ENCODE data around the gene SLC41A1. TPM values are rescaled to one million over a fixed set of nuclear protein-coding genes. Genes with fewer than 3 reads are reported as not detected.
"Not testable (repeated sequence)": the region's sequence is repeated elsewhere in the genome, so short reads cannot be mapped to it uniquely, and the experiment has no call there.

Gene SLC41A1
- 10 to 100 TPM in 1 of 3 donors, 1 to 10 TPM in 2; 5.2 to 14.9 (median 6.4) TPM for polyA plus RNA-seq

DNA sequence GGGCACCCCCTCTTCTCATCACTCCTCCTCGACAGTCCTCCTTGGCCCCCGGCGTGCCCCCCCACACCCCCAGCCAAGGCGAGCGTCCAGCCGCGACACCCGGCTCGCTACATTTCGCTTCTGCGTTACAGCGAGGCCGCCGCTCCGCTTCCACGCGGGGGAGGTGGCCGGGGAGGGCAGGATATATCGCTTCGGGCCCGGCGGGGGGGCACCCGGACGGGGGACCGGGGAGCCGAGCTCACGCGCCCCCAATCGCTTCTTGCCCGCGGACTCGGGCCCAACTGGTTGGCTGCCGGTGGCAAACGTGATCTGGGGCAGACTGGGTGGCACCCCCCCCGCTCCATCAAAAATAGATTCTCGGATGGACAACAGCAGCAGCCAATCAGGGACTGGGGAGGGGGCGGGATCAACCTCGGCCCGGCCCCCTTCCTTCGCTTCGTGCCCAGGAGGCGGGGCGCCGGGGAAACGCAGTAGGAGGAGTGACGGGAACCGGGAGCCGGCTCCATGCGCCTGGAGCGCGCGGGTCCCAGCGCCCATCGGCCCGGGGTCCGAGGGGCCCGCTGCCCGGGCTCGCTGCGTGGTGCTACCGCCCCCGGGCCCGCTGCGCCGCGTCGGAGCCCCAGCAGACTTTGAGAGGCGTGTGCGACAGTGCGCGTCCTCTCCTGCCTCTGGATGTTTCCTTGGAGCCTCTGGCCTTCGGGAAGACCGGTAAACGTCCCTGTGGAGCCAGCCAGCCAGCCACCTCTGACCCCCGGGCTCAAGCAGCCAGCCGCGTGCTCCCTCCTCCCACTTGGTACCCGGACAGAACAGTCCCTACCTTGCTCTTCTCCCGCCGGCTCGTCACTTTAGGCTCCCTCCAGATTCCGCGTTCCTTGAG lies at the start of gene SLC41A1:
SLC41A1 (minus strand) TSS at position 321 of the 877 bp plus-strand sequence. CDS start 2,757 bp downstream, outside the sequence.
- Mint-ChIP-seq H3K4me3 (peak within 1 kb of the TSS; percentile 92 to 95 (median 94)), H3K27me3 (ENCODE audit: low read depth in 3 of 3) (peaks cover 1 to 6% (median 5%) of the 10 kb centered on the region in 3 donors), H3K9me3 (no peaks in the 10 kb centered on the region), H3K27ac (peak within 1 kb of the TSS; percentile 83 to 94 (median 90)), H3K36me3 (peaks cover 0 to 10% (median 7%) of the 10 kb centered on the region in 3 donors), H3K4me1 (peaks cover 44 to 53% of the 10 kb centered on the region in 2 donors)
- peak; percentile 93 to 96 (median 93) for DNase-seq

DNA sequence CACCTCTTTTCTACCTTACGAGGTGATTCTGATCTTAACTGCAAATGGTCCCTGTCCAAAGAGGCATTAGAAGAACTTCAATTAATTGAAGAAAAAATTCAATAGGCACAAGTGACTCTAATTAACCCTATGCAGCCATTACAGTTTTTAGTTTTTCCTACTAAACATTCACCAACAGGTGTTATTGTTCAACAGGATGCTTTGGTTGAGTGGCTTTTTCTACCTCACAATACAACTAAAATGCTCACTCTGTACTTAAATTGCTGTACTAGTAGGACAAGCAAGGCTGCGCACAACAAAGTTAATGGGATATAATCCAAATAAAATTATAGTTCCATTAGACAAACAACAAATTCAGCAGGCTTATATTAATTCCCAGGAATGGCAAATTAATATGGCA lies 48.5 kb upstream of the SLC41A1 start:
- Mint-ChIP-seq H3K4me3 (no peak overlapping the region), H3K9me3 (no peaks in the 10 kb centered on the region), H3K36me3 (peaks cover 0 to 4% (median 0%) of the 10 kb centered on the region in 3 donors), H3K4me1 (peaks cover 5 to 11% of the 10 kb centered on the region in 2 donors), H3K27ac (no peak overlapping the region), H3K27me3 (ENCODE audit: low read depth in 3 of 3) (peaks cover 0 to 4% (median 3%) of the 10 kb centered on the region in 3 donors)
- no peak for DNase-seq

DNA sequence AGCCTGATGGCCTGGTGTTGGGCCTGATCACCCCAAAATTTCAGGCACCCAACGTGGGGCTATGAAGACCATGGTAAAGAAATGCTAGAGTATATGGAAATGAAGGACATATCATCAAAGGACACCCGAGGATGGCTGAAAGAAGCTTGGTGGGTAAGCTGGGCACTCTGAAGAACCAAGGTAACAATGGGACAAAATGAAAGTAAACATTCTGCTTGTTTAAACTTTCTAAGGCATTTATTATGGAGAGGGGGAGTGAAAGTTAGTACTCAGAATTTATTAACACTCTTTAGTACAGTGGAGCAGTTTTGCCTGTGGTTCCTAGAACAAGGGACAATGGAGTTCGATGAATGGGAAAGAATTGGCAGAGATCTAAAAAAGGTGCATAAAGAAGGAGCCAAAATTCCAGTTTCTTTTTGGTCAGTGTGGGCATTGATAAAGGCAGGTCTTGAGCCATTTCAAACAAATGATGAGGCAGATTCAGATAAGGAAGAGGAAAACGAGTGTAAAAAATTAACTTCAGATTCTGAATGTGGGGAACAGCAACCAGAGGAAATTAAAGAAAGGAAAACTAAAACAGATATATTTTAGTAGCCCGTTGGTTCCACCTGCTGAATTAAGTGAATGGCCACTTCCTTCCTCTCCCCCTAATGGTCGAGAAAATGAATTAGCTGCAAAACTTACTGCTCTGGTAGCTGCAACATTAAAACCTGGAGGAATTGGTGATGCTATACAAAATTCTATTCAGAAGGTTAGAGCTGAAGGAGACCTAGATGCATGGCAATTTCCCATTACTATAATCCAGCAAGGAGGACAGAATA lies 45.4 kb upstream of the SLC41A1 start:
- peaks cover 0 to 6% (median 0%) of the 10 kb centered on the region in 3 donors for H3K36me3 Mint-ChIP-seq
- peak overlapping the region in 3 of 6 donors; percentile 38 to 57 (median 43) for H3K27ac Mint-ChIP-seq
- peak overlapping the region in 2 of 5 donors; percentile 22 to 27 for H3K4me3 Mint-ChIP-seq

DNA sequence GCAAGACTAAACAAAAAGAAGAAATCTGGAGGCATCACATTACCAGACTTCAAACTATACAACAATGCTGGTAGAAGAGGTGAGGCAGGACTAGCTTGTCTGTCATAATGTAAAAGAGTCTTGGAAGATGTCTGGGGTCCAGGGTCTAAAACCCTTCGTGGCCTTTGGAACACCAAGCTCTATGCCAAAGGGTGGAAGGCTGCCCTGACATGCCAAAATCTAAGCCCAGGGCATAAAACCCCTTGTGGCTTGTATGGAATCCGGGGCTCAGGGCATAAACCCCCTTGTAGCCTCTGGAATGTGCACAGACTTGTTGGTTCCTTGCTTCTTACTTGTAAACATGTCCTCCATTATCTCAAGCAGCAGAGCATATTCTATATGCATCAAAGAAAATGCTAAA lies 44.5 kb upstream of the SLC41A1 start:
- H3K27ac Mint-ChIP-seq; H3K9me3 Mint-ChIP-seq; H3K4me3 Mint-ChIP-seq; DNase-seq; H3K36me3 Mint-ChIP-seq; H3K27me3 Mint-ChIP-seq (ENCODE audit: low read depth in 3 of 3): not testable (repeated sequence)
- H3K4me1 Mint-ChIP-seq, result peaks cover 5 to 11% of the 10 kb centered on the region in 2 donors

More for the DNA sequence above, 45.4 kb upstream of the SLC41A1 start:
- peaks cover 0 to 3% (median 0%) of the 10 kb centered on the region in 3 donors for H3K27me3 Mint-ChIP-seq (ENCODE audit: low read depth in 3 of 3)
- H3K4me1 Mint-ChIP-seq, result peaks cover 5 to 11% of the 10 kb centered on the region in 2 donors
- peak in 1 of 3 donors; percentile 8 for DNase-seq
- H3K9me3 Mint-ChIP-seq, result peaks cover 0 to 2% (median 0%) of the 10 kb centered on the region in 6 donors

DNA sequence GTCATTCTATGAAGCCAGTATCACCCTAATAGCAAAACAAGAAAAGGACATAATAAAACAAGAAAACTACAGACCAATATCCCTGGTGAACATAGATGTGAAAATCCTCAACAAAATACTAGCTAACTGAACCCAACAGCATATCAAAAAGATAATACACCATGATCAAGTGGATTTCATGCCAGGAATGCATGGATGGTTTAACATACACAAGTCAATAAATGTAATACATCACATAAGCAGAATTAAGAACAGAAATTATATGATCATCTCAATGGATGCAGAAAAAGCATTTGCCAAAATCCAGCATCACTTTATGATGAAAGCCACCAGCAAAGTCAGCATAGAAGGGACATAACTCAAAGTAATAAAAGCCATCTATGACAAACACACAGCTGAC lies 43.4 kb upstream of the SLC41A1 start:
- Mint-ChIP-seq H3K9me3 (peaks cover 0 to 2% (median 0%) of the 10 kb centered on the region in 6 donors), H3K36me3 (peaks cover 0 to 6% (median 0%) of the 10 kb centered on the region in 3 donors), H3K27ac (no peak overlapping the region), H3K4me1 (peaks cover 5 to 11% of the 10 kb centered on the region in 2 donors), H3K4me3 (no peak overlapping the region), H3K27me3 (ENCODE audit: low read depth in 3 of 3) (peaks cover 0 to 3% (median 0%) of the 10 kb centered on the region in 3 donors)
- no peak for DNase-seq

DNA sequence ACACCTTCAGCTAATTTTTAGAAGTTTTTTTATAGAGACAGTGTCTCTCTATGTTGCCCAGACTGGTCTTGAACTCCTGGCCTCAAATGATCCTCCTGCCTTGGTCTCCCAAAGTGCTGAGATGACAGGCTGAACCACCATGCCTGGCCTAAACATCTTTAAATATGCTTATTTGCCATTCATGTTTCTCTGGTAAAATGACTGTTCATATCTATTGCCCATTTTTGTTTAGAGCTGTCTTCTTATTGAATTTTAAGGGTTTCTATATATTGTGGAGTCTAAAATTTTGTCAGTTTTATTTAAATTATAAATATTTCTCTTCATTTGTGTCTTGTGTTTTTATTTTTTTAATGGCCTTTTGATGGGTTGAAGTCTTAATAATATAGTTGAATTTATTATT lies 40.0 kb upstream of the SLC41A1 start:
- Mint-ChIP-seq H3K36me3 (peaks cover 0 to 6% (median 0%) of the 10 kb centered on the region in 3 donors), H3K9me3 (peaks cover 0 to 2% (median 0%) of the 10 kb centered on the region in 6 donors), H3K4me3 (no peak overlapping the region), H3K27ac (no peak overlapping the region), H3K4me1 (peaks cover 15 to 19% of the 10 kb centered on the region in 2 donors), H3K27me3 (ENCODE audit: low read depth in 3 of 3) (peaks cover 2 to 6% (median 4%) of the 10 kb centered on the region in 3 donors)
- no peak for DNase-seq

DNA sequence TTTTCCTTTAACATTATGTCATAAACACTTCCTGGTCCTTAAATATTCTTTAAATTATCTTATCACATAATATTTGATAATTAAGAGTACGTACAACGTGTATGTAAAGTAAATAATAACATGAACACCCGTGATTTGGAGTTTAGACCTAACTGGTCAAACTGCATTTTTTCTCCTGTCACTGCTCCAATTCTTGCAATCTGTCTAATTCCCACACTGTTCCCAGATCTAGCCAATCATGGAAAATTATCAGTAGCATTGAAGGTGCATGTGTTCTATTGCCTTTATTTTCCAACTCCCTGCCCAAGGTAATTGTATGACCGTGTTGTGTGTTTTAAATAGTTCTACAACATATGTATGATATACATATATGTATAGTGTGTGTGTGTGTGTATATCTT lies 39.0 kb upstream of the SLC41A1 start:
- no peak for DNase-seq
- Mint-ChIP-seq H3K36me3 (peaks cover 0 to 6% (median 0%) of the 10 kb centered on the region in 3 donors), H3K4me1 (peaks cover 15 to 17% of the 10 kb centered on the region in 2 donors), H3K27me3 (ENCODE audit: low read depth in 3 of 3) (peaks cover 2 to 6% (median 4%) of the 10 kb centered on the region in 3 donors), H3K4me3 (no peak overlapping the region), H3K9me3 (peaks cover 0 to 2% (median 0%) of the 10 kb centered on the region in 6 donors), H3K27ac (no peak overlapping the region)

DNA sequence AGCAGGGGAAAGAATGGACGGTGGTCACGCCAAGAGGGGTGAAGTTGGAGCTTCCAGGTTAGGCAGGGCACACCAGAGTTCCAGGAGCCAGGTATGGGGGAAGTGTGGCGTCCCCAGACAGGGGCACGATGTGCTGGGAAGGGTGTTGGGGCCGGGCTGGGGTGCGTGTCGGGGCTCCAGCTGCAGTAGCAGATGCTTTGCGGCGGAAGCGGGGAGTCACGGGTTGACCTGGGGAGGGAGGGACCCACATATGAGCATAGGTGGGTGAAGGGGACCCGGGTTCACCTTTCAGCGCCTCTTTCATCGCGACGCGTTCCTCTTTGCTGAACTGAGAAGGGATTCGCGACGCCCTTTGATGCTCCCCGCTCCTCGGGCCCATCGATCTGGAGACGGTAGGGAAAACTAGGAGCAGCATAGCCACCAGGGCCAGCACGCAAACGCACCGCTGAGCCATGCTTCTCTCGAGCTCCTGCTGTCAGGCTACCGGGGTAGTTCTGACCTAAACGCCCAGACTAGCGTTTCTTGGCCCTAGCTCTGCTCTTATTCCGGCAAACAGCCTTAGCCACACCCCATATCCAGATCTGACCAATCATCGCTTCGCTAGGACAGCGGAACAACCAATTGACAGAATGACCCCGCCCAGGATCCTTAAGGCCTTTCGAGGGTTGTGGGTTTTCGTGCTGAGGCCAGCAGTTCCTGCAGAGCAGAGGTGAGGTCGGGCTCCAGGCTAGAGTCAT lies 36.8 kb upstream of the SLC41A1 start, which contains the start of gene PM20D1:
PM20D1 (minus strand) TSS at position 514 of the 737 bp plus-strand sequence; CDS start at position 454, 60 bp downstream.
- H3K36me3 Mint-ChIP-seq, result peaks cover 0 to 2% (median under 1%) of the 10 kb centered on the region in 3 donors
- peak; percentile 89 to 94 (median 93) for DNase-seq
- H3K27ac Mint-ChIP-seq, result peak within 1 kb of the TSS; percentile 67 to 96 (median 93)
- peaks cover 2 to 4% (median 2%) of the 10 kb centered on the region in 3 donors for H3K27me3 Mint-ChIP-seq (ENCODE audit: low read depth in 3 of 3)
- peak within 1 kb of the TSS; percentile 91 to 95 (median 94) for H3K4me3 Mint-ChIP-seq
- no peaks in the 10 kb centered on the region for H3K9me3 Mint-ChIP-seq
- H3K4me1 Mint-ChIP-seq, result peaks cover 15 to 17% of the 10 kb centered on the region in 2 donors

DNA sequence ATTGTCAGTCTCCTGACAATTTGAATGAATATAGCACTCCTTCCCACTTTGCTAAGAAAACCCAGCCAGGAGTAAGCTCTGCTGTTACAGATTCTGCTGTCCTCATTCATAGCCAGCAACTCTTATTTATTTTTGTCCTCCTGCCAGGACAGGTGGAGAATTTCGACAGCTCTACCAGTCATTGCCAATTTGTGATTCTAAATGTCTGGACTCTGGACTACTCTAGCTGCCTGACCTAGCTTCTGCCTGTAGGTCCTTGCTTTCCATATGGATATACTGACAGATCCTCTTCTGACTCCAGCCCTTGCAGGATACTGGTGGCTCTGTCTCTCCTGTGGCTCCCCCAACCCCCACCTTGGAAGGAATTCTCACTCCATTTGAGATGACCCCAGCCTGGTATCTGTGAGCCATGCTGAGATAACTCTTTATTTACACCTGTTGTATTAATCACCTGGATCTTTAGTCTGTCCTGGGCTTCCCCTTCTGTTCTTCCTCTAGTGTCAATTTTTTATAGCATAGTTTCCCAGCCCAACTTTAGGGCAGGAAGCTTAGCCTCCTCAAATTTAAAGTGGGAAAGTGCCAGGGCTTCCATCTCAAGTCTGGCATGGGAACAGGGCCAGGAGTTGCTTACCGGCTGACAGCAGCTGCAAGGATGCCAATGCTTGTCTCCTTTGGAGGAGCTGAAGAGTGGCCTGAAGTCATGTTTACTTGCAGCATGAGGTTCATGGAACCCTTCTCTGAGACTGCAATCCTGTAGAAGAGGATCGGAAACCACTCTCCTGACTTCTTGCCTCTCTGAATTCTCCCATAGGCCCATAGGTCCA lies 30.2 kb upstream of the SLC41A1 start:
- Mint-ChIP-seq H3K36me3 (peaks cover 0 to 15% (median 11%) of the 10 kb centered on the region in 3 donors), H3K4me1 (peaks cover 3 to 6% of the 10 kb centered on the region in 2 donors), H3K27ac (no peak overlapping the region), H3K27me3 (ENCODE audit: low read depth in 3 of 3) (no peaks in the 10 kb centered on the region), H3K9me3 (no peaks in the 10 kb centered on the region), H3K4me3 (no peak overlapping the region)
- DNase-seq, result no peak

DNA sequence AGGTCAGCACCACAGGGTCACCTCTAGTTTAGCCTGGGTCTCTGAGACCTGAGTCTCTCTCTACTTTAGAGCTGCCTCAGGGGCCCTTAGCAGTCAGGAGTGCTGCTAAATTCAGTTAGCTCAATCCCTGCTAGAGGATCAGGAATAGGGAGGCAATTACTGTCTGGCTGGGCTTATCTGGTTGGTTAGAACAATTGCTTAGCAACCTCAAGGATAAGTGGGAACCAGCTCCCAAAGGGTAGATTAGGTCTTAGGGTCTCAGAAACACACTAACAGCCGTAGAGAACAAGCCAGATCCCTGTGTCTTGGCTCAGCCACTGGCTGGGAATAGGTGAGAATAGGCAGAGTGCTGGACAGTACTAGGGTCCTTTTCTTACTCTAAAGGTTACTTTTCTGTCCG lies 29.2 kb upstream of the SLC41A1 start:
- no peak overlapping the region for H3K4me3 Mint-ChIP-seq

DNA sequence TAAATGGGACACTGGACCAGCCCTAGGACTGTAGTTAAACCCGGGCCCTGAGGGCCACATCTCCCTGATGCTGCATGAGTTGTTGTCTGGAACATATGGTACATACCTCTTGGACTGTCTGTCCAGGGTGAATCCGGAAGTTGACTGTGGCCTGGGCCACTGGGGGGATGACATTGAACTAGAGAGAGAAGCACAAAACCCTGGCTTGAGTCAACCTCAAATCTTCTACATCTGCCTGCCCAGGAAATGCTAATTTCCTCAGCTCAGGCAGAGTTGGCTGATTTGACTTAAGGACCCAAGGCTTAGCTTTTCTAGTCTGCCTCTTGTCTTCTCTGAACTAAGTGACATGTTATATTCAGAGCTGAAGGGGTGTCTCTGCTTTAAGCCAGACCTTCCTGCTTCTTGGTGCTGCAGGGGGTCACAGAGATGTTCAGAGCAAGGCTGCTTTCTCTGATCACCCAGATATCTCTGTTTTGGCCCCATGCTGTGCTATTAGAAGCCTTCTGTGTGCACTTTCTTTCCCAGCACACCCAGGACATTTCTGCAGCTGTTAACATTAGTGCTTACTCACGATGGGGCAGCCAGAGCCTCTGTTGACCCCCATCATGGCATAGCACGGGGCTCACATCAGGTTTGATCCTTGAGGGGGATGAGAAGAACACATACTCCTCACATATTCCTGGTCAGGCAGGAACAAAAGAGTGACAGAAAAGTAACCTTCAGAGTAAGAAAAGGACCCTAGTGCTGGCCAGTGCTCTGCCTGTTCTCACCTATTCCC lies 27.3 kb upstream of the SLC41A1 start:
- DNase-seq, result no peak
- H3K27me3 Mint-ChIP-seq (ENCODE audit: low read depth in 3 of 3), result no peaks in the 10 kb centered on the region
- H3K4me3 Mint-ChIP-seq, result no peak overlapping the region
- peaks cover 3 to 6% of the 10 kb centered on the region in 2 donors for H3K4me1 Mint-ChIP-seq
- H3K27ac Mint-ChIP-seq, result peak overlapping the region in 1 of 6 donors; percentile 28
- no peaks in the 10 kb centered on the region for H3K9me3 Mint-ChIP-seq
- H3K36me3 Mint-ChIP-seq, result peaks cover 0 to 15% (median 13%) of the 10 kb centered on the region in 3 donors

More for the DNA sequence above, 29.2 kb upstream of the SLC41A1 start:
- no peak overlapping the region for H3K27ac Mint-ChIP-seq
- no peaks in the 10 kb centered on the region for H3K27me3 Mint-ChIP-seq (ENCODE audit: low read depth in 3 of 3)
- DNase-seq, result no peak
- H3K36me3 Mint-ChIP-seq, result peaks cover 0 to 15% (median 13%) of the 10 kb centered on the region in 3 donors
- no peaks in the 10 kb centered on the region for H3K9me3 Mint-ChIP-seq
- peaks cover 3 to 6% of the 10 kb centered on the region in 2 donors for H3K4me1 Mint-ChIP-seq

Data from immature natural killer cell (primary cell).